MM.1S (cell line): Measurements from ENCODE around the gene ALOX15.
"Not testable (repeated sequence)": the region's sequence is repeated elsewhere in the genome, so short reads cannot be mapped to it uniquely, and the experiment has no call there.

Experiments
- DNase-seq: peaks from one replicate; pipeline ENCODE4 v3.0.0-alpha.2; 2015
- H2AFZ ChIP-seq: fragments of 300-600 bp; sonication (generic); 2 replicates; pipeline ENCODE4 v1.6.0; 2016; ENCODE audit warnings: antibody characterized with exemption, low read length
- H3F3A ChIP-seq: fragments of 300-600 bp; sonication (generic); 2 replicates; pipeline ENCODE4 v1.6.1; 2016; ENCODE audit warnings: mild to moderate bottlenecking, antibody characterized with exemption, low read length, moderate library complexity, mixed read lengths; ENCODE audit not compliant: insufficient read depth
- H3K27ac ChIP-seq: fragments of 300-600 bp; sonication (generic); 2 replicates; pipeline ENCODE4 v1.5.1; 2016; ENCODE audit warnings: mild to moderate bottlenecking, low read length
- H3K27me3 ChIP-seq: fragments of 300-600 bp; sonication (generic); replicated peaks from 2 replicates; pipeline ENCODE4 v1.6.0; 2016; ENCODE audit warnings: low read length; ENCODE audit not compliant: insufficient read depth
- H3K36me3 ChIP-seq: fragments of 300-600 bp; sonication (generic); replicated peaks from 2 replicates; pipeline ENCODE4 v1.6.1; 2016; ENCODE audit warnings: mild to moderate bottlenecking, low read length, mixed read lengths; ENCODE audit not compliant: insufficient read depth
- H3K4me1 ChIP-seq: fragments of 300-600 bp; sonication (generic); 2 replicates; pipeline ENCODE4 v1.6.1; 2016; ENCODE audit warnings: low read length, mixed read lengths
- H3K4me2 ChIP-seq: fragments of 300-600 bp; sonication (generic); 2 replicates; pipeline ENCODE4 v1.6.0; 2016; ENCODE audit warnings: low read depth, low read length
- H3K4me3 ChIP-seq: fragments of 300-600 bp; sonication (generic); 2 replicates; pipeline ENCODE4 v1.5.1; 2016; ENCODE audit warnings: low read length, mixed read lengths
- H3K79me2 ChIP-seq: fragments of 300-600 bp; sonication (generic); 2 replicates; pipeline ENCODE4 v1.6.1; 2016; ENCODE audit warnings: mixed run types, low read length, mixed read lengths
- H3K9ac ChIP-seq: fragments of 300-600 bp; sonication (generic); 2 replicates; pipeline ENCODE4 v1.6.1; 2016; ENCODE audit warnings: low read length, mixed read lengths
- H3K9me2 ChIP-seq: fragments of 300-600 bp; sonication (generic); replicated peaks from 2 replicates; pipeline ENCODE4 v1.6.1; 2016; ENCODE audit warnings: mild to moderate bottlenecking, low read length, mixed read lengths; ENCODE audit not compliant: insufficient read depth
- H3K9me3 ChIP-seq: fragments of 300-600 bp; sonication (generic); replicated peaks from 2 replicates; pipeline ENCODE4 v1.6.1; 2016; ENCODE audit warnings: mild to moderate bottlenecking, low read length, mixed read lengths; ENCODE audit not compliant: insufficient read depth
- H4K20me1 ChIP-seq: fragments of 300-600 bp; sonication (generic); 2 replicates; pipeline ENCODE4 v1.6.1; 2016; ENCODE audit warnings: mild to moderate bottlenecking, low read length, moderate library complexity, mixed read lengths; ENCODE audit not compliant: insufficient read depth
- EZH2 ChIP-seq: fragments of 300-600 bp; sonication (generic); optimal IDR thresholded peaks from 2 replicates; pipeline ENCODE3; 2017; ENCODE audit warnings: low read depth, mild to moderate bottlenecking, antibody characterized with exemption, low read length, mixed read lengths
- EZH2phosphoT487 ChIP-seq: fragments of 300-600 bp; sonication (generic); IDR thresholded peaks from 2 replicates; pipeline ENCODE4 v1.6.1; 2018; ENCODE audit warnings: antibody characterized with exemption, low read length
- TF ChIP-seq, protein P1 (sequence below): fragments of 300-600 bp; sonication (generic); IDR thresholded peaks from 2 replicates; pipeline ENCODE4 v1.5.1; 2016; ENCODE audit warnings: antibody characterized with exemption, low read length, mixed read lengths

The ALOX15 gene

GRCh38 chr17:4607261-4607741 lies 34.2 kb downstream of the ALOX15 start:
- TF ChIP-seq EZH2phosphoT487: no peak
- TF ChIP-seq, protein P1, sequence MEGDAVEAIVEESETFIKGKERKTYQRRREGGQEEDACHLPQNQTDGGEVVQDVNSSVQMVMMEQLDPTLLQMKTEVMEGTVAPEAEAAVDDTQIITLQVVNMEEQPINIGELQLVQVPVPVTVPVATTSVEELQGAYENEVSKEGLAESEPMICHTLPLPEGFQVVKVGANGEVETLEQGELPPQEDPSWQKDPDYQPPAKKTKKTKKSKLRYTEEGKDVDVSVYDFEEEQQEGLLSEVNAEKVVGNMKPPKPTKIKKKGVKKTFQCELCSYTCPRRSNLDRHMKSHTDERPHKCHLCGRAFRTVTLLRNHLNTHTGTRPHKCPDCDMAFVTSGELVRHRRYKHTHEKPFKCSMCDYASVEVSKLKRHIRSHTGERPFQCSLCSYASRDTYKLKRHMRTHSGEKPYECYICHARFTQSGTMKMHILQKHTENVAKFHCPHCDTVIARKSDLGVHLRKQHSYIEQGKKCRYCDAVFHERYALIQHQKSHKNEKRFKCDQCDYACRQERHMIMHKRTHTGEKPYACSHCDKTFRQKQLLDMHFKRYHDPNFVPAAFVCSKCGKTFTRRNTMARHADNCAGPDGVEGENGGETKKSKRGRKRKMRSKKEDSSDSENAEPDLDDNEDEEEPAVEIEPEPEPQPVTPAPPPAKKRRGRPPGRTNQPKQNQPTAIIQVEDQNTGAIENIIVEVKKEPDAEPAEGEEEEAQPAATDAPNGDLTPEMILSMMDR: no peak
- no peak overlapping the region for H3K4me3 ChIP-seq
- peaks cover 40% of the 10 kb centered on the region for H3K27me3 ChIP-seq
- no peak overlapping the region for H3K9ac ChIP-seq
- H2AFZ ChIP-seq: no peak overlapping the region
- no peaks in the 10 kb centered on the region for H3K4me1 ChIP-seq
- no peak for DNase-seq
- no peaks in the 10 kb centered on the region for H3K9me2 ChIP-seq
- H3K79me2 ChIP-seq: no peaks in the 10 kb centered on the region
- H3K9me3 ChIP-seq: no peaks in the 10 kb centered on the region
- no peaks in the 10 kb centered on the region for H3K36me3 ChIP-seq
- H3K4me2 ChIP-seq: no peak overlapping the region
- H3F3A ChIP-seq: no peaks in the 10 kb centered on the region
- H4K20me1 ChIP-seq: no peaks in the 10 kb centered on the region
- H3K27ac ChIP-seq: no peak overlapping the region

DNA sequence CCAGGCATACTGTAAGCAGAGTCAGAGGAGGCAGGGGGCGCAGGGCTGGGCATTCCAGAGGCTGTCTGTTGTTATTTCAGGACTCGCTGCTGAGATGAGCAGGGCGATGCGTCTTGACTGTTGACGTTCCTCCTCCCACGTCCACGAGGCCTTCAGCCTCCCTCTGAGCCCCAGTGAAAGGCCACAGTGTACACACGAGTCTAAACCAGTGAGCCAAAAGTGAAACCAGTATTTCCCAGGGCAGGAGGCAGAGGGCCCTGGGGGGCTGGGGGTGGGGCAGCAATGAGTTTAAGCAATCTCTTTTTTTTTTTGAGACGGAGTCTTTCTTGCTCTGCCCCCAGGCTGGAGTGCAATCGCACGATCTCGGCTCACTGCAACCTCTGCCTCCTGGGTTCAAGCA lies 35.7 kb downstream of the ALOX15 start:
- Histone ChIP-seq H3F3A (no peaks in the 10 kb centered on the region), H3K9ac (no peak overlapping the region), H3K9me3 (no peaks in the 10 kb centered on the region), H2AFZ (0 out of 2 replicates have a peak overlapping the region, but pooled peaks have one; percentile 49), H3K27ac (no peak overlapping the region), H3K36me3 (no peaks in the 10 kb centered on the region), H3K4me1 (no peaks in the 10 kb centered on the region), H3K4me3 (no peak overlapping the region), H3K9me2 (no peaks in the 10 kb centered on the region), H3K79me2 (no peaks in the 10 kb centered on the region), H3K27me3 (peaks cover 53% of the 10 kb centered on the region), H3K4me2 (peak overlapping the region; percentile 34; the same call in 1 of the 2 replicates), H4K20me1 (no peaks in the 10 kb centered on the region)
- TF ChIP-seq, protein P1: no peak
- TF ChIP-seq EZH2phosphoT487: no peak
- no peak for TF ChIP-seq EZH2
- peak; percentile 20 for DNase-seq

GRCh38 chr17:4604736-4605135 lies 36.7 kb downstream of the ALOX15 start:
- H3K4me1 ChIP-seq, H3K27ac ChIP-seq, H3K9me2 ChIP-seq, H3K4me3 ChIP-seq, H3K9me3 ChIP-seq, H3K4me2 ChIP-seq, H3K9ac ChIP-seq, H3K36me3 ChIP-seq, H4K20me1 ChIP-seq, H3K79me2 ChIP-seq, H3F3A ChIP-seq, DNase-seq, H2AFZ ChIP-seq: not testable (repeated sequence)
- H3K27me3 ChIP-seq: peaks cover 53% of the 10 kb centered on the region

GRCh38 chr17:4604111-4604644 lies 37.3 kb downstream of the ALOX15 start:
- H3K27ac ChIP-seq: no peak overlapping the region
- no peaks in the 10 kb centered on the region for H3K9me3 ChIP-seq
- no peak overlapping the region for H3K4me3 ChIP-seq
- peaks cover 53% of the 10 kb centered on the region for H3K27me3 ChIP-seq
- no peaks in the 10 kb centered on the region for H3K4me1 ChIP-seq
- H3K36me3 ChIP-seq: no peaks in the 10 kb centered on the region
- no peak overlapping the region for H3K4me2 ChIP-seq
- no peaks in the 10 kb centered on the region for H3F3A ChIP-seq
- H3K79me2 ChIP-seq: no peaks in the 10 kb centered on the region
- no peaks in the 10 kb centered on the region for H3K9me2 ChIP-seq
- no peak for DNase-seq
- TF ChIP-seq, protein P1: no peak
- TF ChIP-seq EZH2phosphoT487: no peak
- TF ChIP-seq EZH2: no peak
- H3K9ac ChIP-seq: no peak overlapping the region
- H4K20me1 ChIP-seq: no peaks in the 10 kb centered on the region
- H2AFZ ChIP-seq: no peak overlapping the region
